Adrenal gland (tissue), 12 donors: ENCODE measurements around the gene SSR2. TPM values are rescaled to one million over a fixed set of nuclear protein-coding genes. Genes with fewer than 3 reads are reported as not detected.
A peak's percentile ranks its signal among the peaks of the same experiment; 100 is the strongest.

ENCODE experiments used
- DNase-seq, 7 donors: peaks; one replicate each; pipeline ENCODE4 v3.0.0-alpha.2; 2019 to 2020
- H3K27ac ChIP-seq, 5 donors: fragments of 200-600 bp; sonication (generic) in 4 of 5; 1 replicate in 3 of 5; 2 replicates in 2 of 5; pipeline versions ENCODE4 v1.5.1 to v1.8.0; 2016 to 2020; ENCODE audit warnings: mild to moderate bottlenecking in 1 of 5
- H3K27me3 ChIP-seq: fragments of 200-600 bp; 2 replicates; pipeline ENCODE4 v1.8.0; 2021
- H3K36me3 ChIP-seq, 2 donors: fragments of 200-600 bp; replicated peaks in 1 of 2; 1 replicate in 1 of 2; 2 replicates in 1 of 2; pipeline versions ENCODE4 v1.5.1 to v1.8.0; 2018 to 2022
- H3K4me1 ChIP-seq, 2 donors: fragments of 200-600 bp; replicated peaks in 1 of 2; 1 replicate in 1 of 2; 2 replicates in 1 of 2; pipeline versions ENCODE4 v1.5.1 to v1.8.0; 2018 to 2021
- H3K4me3 ChIP-seq, 4 donors: fragments of 200-600 bp; sonication (generic) in 3 of 4; one replicate each; pipeline ENCODE4 v1.5.1; 2016 to 2018
- H3K9me3 ChIP-seq, 3 donors: fragments of 200-600 bp; sonication (generic) in 1 of 3; replicated peaks in 1 of 3; 1 replicate in 2 of 3; 2 replicates in 1 of 3; pipeline versions ENCODE4 v1.5.1 to v1.8.0; 2016 to 2021
- CTCF ChIP-seq, 6 experiments: fragments of 450-650 bp in 4 of 6; fragments of 200-600 bp in 2 of 6; sonication (generic) in 1 of 6; IDR thresholded peaks; 1 replicate in 5 of 6; 2 replicates in 1 of 6; pipeline versions ENCODE4 v1.5.1 to v1.8.0; 2016 to 2021; ENCODE audit warnings: antibody characterized with exemption in 6 of 6, mild to moderate bottlenecking in 2 of 6, moderate library complexity in 1 of 6
- POLR2A ChIP-seq, 2 donors: fragments of 450-650 bp; IDR thresholded peaks; one replicate each; pipeline ENCODE4 v1.6.1; 2017; ENCODE audit warnings: antibody characterized with exemption in 2 of 2, mild to moderate bottlenecking in 2 of 2, moderate library complexity in 1 of 2
- WGBS, 4 donors: extraction: QIAGEN DNeasy Blood & Tissue Kit in 2 of 4; methylation state at CpG; one replicate each; pipeline versions ENCODE4 v1.1.5 to v1.1.7; 2013 to 2017; 5-methylcytosine and 5-hydroxymethylcytosine counted together
- intact Hi-C, 2 donors: fragments of 100-400 bp; cut with DNase I; formaldehyde crosslinking; loops; one replicate each; pipeline versions ENCODE4 v1.14.1 to v1.15.0; 2022 to 2023
- polyA plus RNA-seq, 3 donors: library from polyadenylated mRNA; stranded (reverse); fragments of 200-250 nt in 2 of 3; fragments of 350-450 nt in 1 of 3; fragmentation: Illumina TruSeq in 1 of 3; extraction: RNeasy Lipid Tissue Mini Kit (QIAGEN cat#74804) in 1 of 3; gene quantifications; one replicate each; pipeline ENCODE4 v1.2.3, GENCODE V29; 2013 to 2014
- total RNA-seq, 9 donors: library from RNA; depleted of rRNA in 4 of 9; stranded (reverse); fragments of >200 nt in 4 of 9; fragments of 120-200 nt in 1 of 9; fragmentation: NEBNext Ultra II Directional in 1 of 9; extraction: Animal tissue kit (Norgen Biotek cat#: 25700) in 1 of 9; gene quantifications; one replicate each; pipeline versions ENCODE4 v1.1.0 to v1.2.4, GENCODE V29; 2013 to 2023
- donor health status: healthy with polysubstance abuse.
- donor health status: Bipolar disorder and iron deficiency.
- donor health status: DM: yes; HTN: yes; CAD: no.
- donor health status: DM: no; HTN: no; CAD: no.
- donor health status: DM: no; HTN: no; CAD: no.
- donor health status: DM: yes; HTN: yes; CAD: no.

SSR2 gene
- total and polyA plus RNA-seq, 12 donors, result 164 to 724 (median 354) TPM

GRCh38 chr1:155979597-155980343, 41.0 kb downstream of the SSR2 start:
- intact Hi-C loops, result no loop called here
- WGBS, 4 donors, result 38 to 61% (median 44%) methylated on average over 3 to 4 of the region's 4 CpGs
- H3K27me3 ChIP-seq, result no peaks in the 10 kb centered on the region
- TF ChIP-seq CTCF (IDR thresholded peaks at IDR 0.05) (no peak), POLR2A (IDR thresholded peaks at IDR 0.05) (no peak)
- no peak for DNase-seq
- peak overlapping the region in 4 of 5 donors; percentile 43 to 88 (median 68) for H3K27ac ChIP-seq
- no peaks in the 10 kb centered on the region for H3K36me3 ChIP-seq
- peak overlapping the region in 1 of 4 donors; percentile 95 for H3K4me3 ChIP-seq
- no peaks in the 10 kb centered on the region for H3K9me3 ChIP-seq
- H3K4me1 ChIP-seq, result peaks cover 0 to 25% of the 10 kb centered on the region in 2 donors

GRCh38 chr1:155978973-155979429, 41.8 kb downstream of the SSR2 start:
- no peak for TF ChIP-seq CTCF (IDR thresholded peaks at IDR 0.05)
- TF ChIP-seq POLR2A (IDR thresholded peaks at IDR 0.05), result no peak
- Histone ChIP-seq H3K27me3 (no peaks in the 10 kb centered on the region), H3K27ac (peak overlapping the region; percentile 43 to 88 (median 68)), H3K4me3 (peak overlapping the region in 2 of 4 donors; percentile 74 to 95), H3K36me3 (no peaks in the 10 kb centered on the region), H3K4me1 (peaks cover 0 to 33% of the 10 kb centered on the region in 2 donors), H3K9me3 (no peaks in the 10 kb centered on the region)
- intact Hi-C loops, result no loop called here
- 26 to 43% (median 33%) methylated on average over 7 to 8 of the region's 8 CpGs for WGBS, 4 donors
- no peak for DNase-seq

- WGBS, 4 donors, result 0 to 3% (median 1%) methylated on average over 11 to 51 of the region's 52 CpGs
- H3K36me3 ChIP-seq, result no peaks in the 10 kb centered on the region
- TF ChIP-seq POLR2A (IDR thresholded peaks at IDR 0.05) (peak in 1 of 2 donors; percentile 29), CTCF (IDR thresholded peaks at IDR 0.05) (no peak)
- no peaks in the 10 kb centered on the region for H3K9me3 ChIP-seq
- peak; percentile 62 to 76 (median 69) for DNase-seq
- intact Hi-C loops, result no loop called here
- H3K4me1 ChIP-seq, result peaks cover 0 to 35% of the 10 kb centered on the region in 2 donors
- H3K27ac ChIP-seq, result peak within 1 kb of the TSS; percentile 43 to 88 (median 68)
- H3K27me3 ChIP-seq, result no peaks in the 10 kb centered on the region
- peak within 1 kb of the TSS; percentile 65 to 95 (median 73) for H3K4me3 ChIP-seq
Measured at GRCh38 chr1:155978325-155978972, 42.3 kb downstream of the SSR2 start, which contains the start of gene ARHGEF2. TSS of gene ARHGEF2 (minus strand) at chr1:155978547. CDS start at chr1:155978427, 120 bp downstream.

- Histone ChIP-seq H3K4me3 (peak overlapping the region; percentile 65 to 95 (median 73)), H3K4me1 (peaks cover 0 to 37% of the 10 kb centered on the region in 2 donors), H3K27ac (peak overlapping the region; percentile 43 to 88 (median 68)), H3K9me3 (no peaks in the 10 kb centered on the region), H3K27me3 (no peaks in the 10 kb centered on the region), H3K36me3 (no peaks in the 10 kb centered on the region)
- TF ChIP-seq CTCF (IDR thresholded peaks at IDR 0.05), result no peak
- no peak for TF ChIP-seq POLR2A (IDR thresholded peaks at IDR 0.05)
- intact Hi-C loops, result no loop called here
- WGBS, 4 donors, result 0 to 5% (median 1%) methylated on average over 12 to 52 of the region's 52 CpGs
- peak in 2 of 7 donors; percentile 39 to 51 for DNase-seq
Measured at GRCh38 chr1:155977690-155978324, 42.9 kb downstream of the SSR2 start.
